ENCODE results near the gene C20orf144.

GRCh38 chr20:33687370-33687915, 25.3 kb downstream of the C20orf144 start:
- no peak for TF ChIP-seq CTCF (conservative IDR thresholded peaks at IDR 0.05; ENCODE audit: low read length)
- no peak for TF ChIP-seq EZH2phosphoT487 (IDR thresholded peaks at IDR 0.05; ENCODE audit: borderline replicate concordance, low read depth, low read length)
